Vagina (tissue), 2 donors: ENCODE results near the gene ZNF337.

Experiments
- POLR2A ChIP-seq, 2 donors: fragments of 450-650 bp; IDR thresholded peaks; one replicate each; pipeline ENCODE4 v1.6.1; 2017; ENCODE audit warnings: antibody characterized with exemption in 2 of 2, mild to moderate bottlenecking in 2 of 2, moderate library complexity in 2 of 2
- POLR2AphosphoS5 ChIP-seq, 2 donors: sonication (generic); formaldehyde crosslinking; IDR thresholded peaks; one replicate each; pipeline ENCODE4 v1.9.0; 2017; ENCODE audit warnings: antibody characterized with exemption in 2 of 2, mild to moderate bottlenecking in 2 of 2, low read depth in 1 of 2; ENCODE audit not compliant: insufficient read depth in 1 of 2
- TF ChIP-seq, protein P1 (sequence below), 3 experiments: fragments of 450-650 bp in 2 of 3; fragments of 200-600 bp in 1 of 3; sonication (generic) in 1 of 3; IDR thresholded peaks; one replicate each; pipeline ENCODE4 v1.5.1; 2017 to 2019; ENCODE audit warnings: antibody characterized with exemption in 3 of 3, mild to moderate bottlenecking in 2 of 3, moderate library complexity in 2 of 3

DNA sequence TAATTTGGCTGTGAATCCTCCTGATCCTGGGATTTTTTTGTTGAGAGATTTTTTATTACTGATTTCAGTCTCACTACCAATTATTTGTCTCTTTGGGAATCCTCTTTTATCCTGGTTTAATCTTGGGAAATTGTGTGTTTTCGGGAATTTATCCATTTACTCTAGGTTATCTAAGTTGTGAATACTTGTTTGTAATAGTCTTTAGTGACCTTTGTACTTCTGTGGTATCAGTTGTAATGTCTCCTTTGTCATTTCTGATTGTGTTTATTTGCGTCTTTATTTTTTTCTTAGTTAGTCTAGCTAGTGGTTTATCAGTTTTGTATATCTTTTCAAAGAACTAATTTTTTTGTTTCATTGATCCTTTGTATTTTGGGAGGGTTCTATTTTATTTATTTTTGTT lies 27.3 kb upstream of the ZNF337 start:
- TF ChIP-seq POLR2A (IDR thresholded peaks at IDR 0.05), result no peak
- no peak for TF ChIP-seq POLR2AphosphoS5 (IDR thresholded peaks at IDR 0.05; ENCODE audit: insufficient read depth in 1 of 2, low read depth in 1 of 2)
- TF ChIP-seq, protein P1, sequence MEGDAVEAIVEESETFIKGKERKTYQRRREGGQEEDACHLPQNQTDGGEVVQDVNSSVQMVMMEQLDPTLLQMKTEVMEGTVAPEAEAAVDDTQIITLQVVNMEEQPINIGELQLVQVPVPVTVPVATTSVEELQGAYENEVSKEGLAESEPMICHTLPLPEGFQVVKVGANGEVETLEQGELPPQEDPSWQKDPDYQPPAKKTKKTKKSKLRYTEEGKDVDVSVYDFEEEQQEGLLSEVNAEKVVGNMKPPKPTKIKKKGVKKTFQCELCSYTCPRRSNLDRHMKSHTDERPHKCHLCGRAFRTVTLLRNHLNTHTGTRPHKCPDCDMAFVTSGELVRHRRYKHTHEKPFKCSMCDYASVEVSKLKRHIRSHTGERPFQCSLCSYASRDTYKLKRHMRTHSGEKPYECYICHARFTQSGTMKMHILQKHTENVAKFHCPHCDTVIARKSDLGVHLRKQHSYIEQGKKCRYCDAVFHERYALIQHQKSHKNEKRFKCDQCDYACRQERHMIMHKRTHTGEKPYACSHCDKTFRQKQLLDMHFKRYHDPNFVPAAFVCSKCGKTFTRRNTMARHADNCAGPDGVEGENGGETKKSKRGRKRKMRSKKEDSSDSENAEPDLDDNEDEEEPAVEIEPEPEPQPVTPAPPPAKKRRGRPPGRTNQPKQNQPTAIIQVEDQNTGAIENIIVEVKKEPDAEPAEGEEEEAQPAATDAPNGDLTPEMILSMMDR (IDR thresholded peaks at IDR 0.05), result no peak
